GM19025 (cell line): ENCODE results near the gene OSTC.
A peak's percentile ranks its signal among the peaks of the same experiment; 100 is the strongest.

Experiments
- ATAC-seq: cut with Tn5 transposase; IDR thresholded peaks from one replicate; pipeline ENCODE4 v1.9.1; 2021; ENCODE audit warnings: mild to moderate bottlenecking, low read depth, moderate library complexity; ENCODE audit not compliant: unreplicated experiment

OSTC gene

GRCh38 chr4:108644237-108644636, 6.2 kb upstream of the OSTC start:
- ATAC-seq, result no peak

GRCh38 chr4:108646706-108647105, 3.7 kb upstream of the OSTC start:
- ATAC-seq, result no peak

GRCh38 chr4:108649863-108650211, 562 bp upstream of the OSTC start:
- peak; percentile 10 for ATAC-seq

- no peak for ATAC-seq
Measured at GRCh38 chr4:108651014-108651791, 804 bp downstream of the OSTC start.

- no peak for ATAC-seq
Measured at GRCh38 chr4:108662629-108663028, 12.2 kb downstream of the OSTC start.

- ATAC-seq, result no peak
Measured at GRCh38 chr4:108674356-108674977, 24.1 kb downstream of the OSTC start.

- ATAC-seq, result no peak
Measured at GRCh38 chr4:108681321-108681809, 31.0 kb downstream of the OSTC start.

GRCh38 chr4:108683479-108683878, 33.1 kb downstream of the OSTC start:
- no peak for ATAC-seq

- ATAC-seq, result no peak
Measured at GRCh38 chr4:108685036-108685686, 34.8 kb downstream of the OSTC start.

GRCh38 chr4:108690738-108691137, 40.3 kb downstream of the OSTC start:
- no peak for ATAC-seq

GRCh38 chr4:108693211-108693610, 42.8 kb downstream of the OSTC start:
- no peak for ATAC-seq

- no peak for ATAC-seq
Measured at GRCh38 chr4:108693819-108694218, 43.4 kb downstream of the OSTC start.

GRCh38 chr4:108694423-108694822, 44.0 kb downstream of the OSTC start:
- ATAC-seq, result no peak

GRCh38 chr4:108695062-108695461, 44.7 kb downstream of the OSTC start:
- no peak for ATAC-seq

GRCh38 chr4:108696160-108696559, 45.8 kb downstream of the OSTC start:
- no peak for ATAC-seq

GRCh38 chr4:108700081-108700757, 49.8 kb downstream of the OSTC start:
- no peak for ATAC-seq

GRCh38 chr4:108702960-108703359, 52.6 kb downstream of the OSTC start:
- no peak for ATAC-seq

- ATAC-seq, result no peak
Measured at GRCh38 chr4:108703370-108703769, 53.0 kb downstream of the OSTC start.

- ATAC-seq, result no peak
Measured at GRCh38 chr4:108703966-108704365, 53.6 kb downstream of the OSTC start.

- no peak for ATAC-seq
Measured at GRCh38 chr4:108706289-108706688, 55.9 kb downstream of the OSTC start.

- ATAC-seq, result no peak
Measured at GRCh38 chr4:108709234-108709633, 58.8 kb downstream of the OSTC start.
